Measurements from ENCODE around the gene CNTNAP2.

GRCh38 chr7:147809786-147810185, 1693.2 kb downstream of the CNTNAP2 start:
- TF ChIP-seq, protein P1, sequence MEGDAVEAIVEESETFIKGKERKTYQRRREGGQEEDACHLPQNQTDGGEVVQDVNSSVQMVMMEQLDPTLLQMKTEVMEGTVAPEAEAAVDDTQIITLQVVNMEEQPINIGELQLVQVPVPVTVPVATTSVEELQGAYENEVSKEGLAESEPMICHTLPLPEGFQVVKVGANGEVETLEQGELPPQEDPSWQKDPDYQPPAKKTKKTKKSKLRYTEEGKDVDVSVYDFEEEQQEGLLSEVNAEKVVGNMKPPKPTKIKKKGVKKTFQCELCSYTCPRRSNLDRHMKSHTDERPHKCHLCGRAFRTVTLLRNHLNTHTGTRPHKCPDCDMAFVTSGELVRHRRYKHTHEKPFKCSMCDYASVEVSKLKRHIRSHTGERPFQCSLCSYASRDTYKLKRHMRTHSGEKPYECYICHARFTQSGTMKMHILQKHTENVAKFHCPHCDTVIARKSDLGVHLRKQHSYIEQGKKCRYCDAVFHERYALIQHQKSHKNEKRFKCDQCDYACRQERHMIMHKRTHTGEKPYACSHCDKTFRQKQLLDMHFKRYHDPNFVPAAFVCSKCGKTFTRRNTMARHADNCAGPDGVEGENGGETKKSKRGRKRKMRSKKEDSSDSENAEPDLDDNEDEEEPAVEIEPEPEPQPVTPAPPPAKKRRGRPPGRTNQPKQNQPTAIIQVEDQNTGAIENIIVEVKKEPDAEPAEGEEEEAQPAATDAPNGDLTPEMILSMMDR (IDR thresholded peaks at IDR 0.05; ENCODE audit: control extremely low read depth in 1 of 3, insufficient read depth in 1 of 3, low read depth in 1 of 3, low read length in 3 of 3), result no peak
- TF ChIP-seq, protein P2, sequence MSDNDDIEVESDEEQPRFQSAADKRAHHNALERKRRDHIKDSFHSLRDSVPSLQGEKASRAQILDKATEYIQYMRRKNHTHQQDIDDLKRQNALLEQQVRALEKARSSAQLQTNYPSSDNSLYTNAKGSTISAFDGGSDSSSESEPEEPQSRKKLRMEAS (IDR thresholded peaks at IDR 0.05), result no peak
- TF ChIP-seq POLR2AphosphoS5 (IDR thresholded peaks at IDR 0.05; ENCODE audit: low read depth, low read length) (no peak), HDAC2 (IDR thresholded peaks at IDR 0.05; ENCODE audit: borderline replicate concordance in 1 of 2, low read depth in 2 of 2, low read length in 2 of 2) (no peak), EZH2 (IDR thresholded peaks at IDR 0.05; ENCODE audit: low read depth, low read length, severe bottlenecking) (no peak), SRF (IDR thresholded peaks at IDR 0.05; ENCODE audit: low read depth, low read length) (no peak)
